ENCODE data around the gene CASP7.

GRCh38 chr10:113647812-113648211, 31.9 kb upstream of the CASP7 start:
- TF ChIP-seq CTCF (conservative IDR thresholded peaks at IDR 0.05; ENCODE audit: low read length) = no peak
- TF ChIP-seq EZH2phosphoT487 (IDR thresholded peaks at IDR 0.05; ENCODE audit: borderline replicate concordance, low read depth, low read length) = no peak
